ENCODE measurements around the gene CTH.

- no peak for TF ChIP-seq EZH2 (IDR thresholded peaks at IDR 0.05; ENCODE audit: low read depth, unreplicated experiment)
- no peak for TF ChIP-seq EZH2phosphoT487 (IDR thresholded peaks at IDR 0.05; ENCODE audit: unreplicated experiment)
Measured at GRCh38 chr1:70385477-70385876, 25.6 kb upstream of the CTH start.

Measured in GM23338 (cell line).